Stimulated activated CD8-positive, alpha-beta memory T cell treated with anti-CD3 and anti-CD28 coated beads, Interleukin-4, amount 100 ng/mL, for 48 hours (primary cell): Measurements from ENCODE around the gene SENP7.
A peak's percentile ranks its signal among the peaks of the same experiment; 100 is the strongest.
"Not testable (repeated sequence)": the region's sequence is repeated elsewhere in the genome, so short reads cannot be mapped to it uniquely, and the experiment has no call there.

Experiments
- DNase-seq: peaks from one replicate; pipeline ENCODE4 v3.0.0-alpha.2; 2020

Gene SENP7

GRCh38 chr3:101512646-101513418 is at the start of gene SENP7:
Gene SENP7, minus strand, starts transcription at chr3:101513212. Its CDS starts 82 bp downstream, at chr3:101513130.
- DNase-seq, result peak; percentile 84

- DNase-seq, result peak; percentile 95
Measured at GRCh38 chr3:101561630-101562328, 48.8 kb upstream of the SENP7 start, which contains the start of gene TRMT10C. Gene TRMT10C, plus strand, starts transcription at chr3:101561868. Its CDS starts 2,914 bp downstream, at chr3:101564782.

- DNase-seq, result no peak
Measured at GRCh38 chr3:101556064-101556463, 43.1 kb upstream of the SENP7 start.

- DNase-seq, result not testable (repeated sequence)
Measured at GRCh38 chr3:101553381-101553780, 40.4 kb upstream of the SENP7 start.

- DNase-seq, result not testable (repeated sequence)
Measured at GRCh38 chr3:101551359-101552081, 38.5 kb upstream of the SENP7 start.

- no peak for DNase-seq
Measured at GRCh38 chr3:101549473-101549872, 36.5 kb upstream of the SENP7 start.

- no peak for DNase-seq
Measured at GRCh38 chr3:101548527-101549105, 35.6 kb upstream of the SENP7 start.

- no peak for DNase-seq
Measured at GRCh38 chr3:101544161-101544850, 31.3 kb upstream of the SENP7 start.

GRCh38 chr3:101542957-101543356 is 29.9 kb upstream of the SENP7 start:
- DNase-seq, result no peak

GRCh38 chr3:101536955-101537354 is 23.9 kb upstream of the SENP7 start:
- not testable (repeated sequence) for DNase-seq

- no peak for DNase-seq
Measured at GRCh38 chr3:101536266-101536665, 23.3 kb upstream of the SENP7 start.

- DNase-seq, result no peak
Measured at GRCh38 chr3:101535221-101535620, 22.2 kb upstream of the SENP7 start.

- no peak for DNase-seq
Measured at GRCh38 chr3:101533603-101533968, 20.6 kb upstream of the SENP7 start.

GRCh38 chr3:101532783-101533602 is 20.0 kb upstream of the SENP7 start:
- DNase-seq, result no peak

- DNase-seq, result no peak
Measured at GRCh38 chr3:101531473-101532086, 18.6 kb upstream of the SENP7 start.

GRCh38 chr3:101530686-101531047 is 17.7 kb upstream of the SENP7 start:
- no peak for DNase-seq

- no peak for DNase-seq
Measured at GRCh38 chr3:101529816-101530685, 17.0 kb upstream of the SENP7 start.

GRCh38 chr3:101527906-101528305 is 14.9 kb upstream of the SENP7 start:
- no peak for DNase-seq

- no peak for DNase-seq
Measured at GRCh38 chr3:101527441-101527840, 14.4 kb upstream of the SENP7 start.

GRCh38 chr3:101521211-101521701 is 8.2 kb upstream of the SENP7 start:
- DNase-seq, result no peak
